NCI-H2171 (cell line): Measurements from ENCODE around the gene FHIT.

Experiments
- DNase-seq: peaks from one replicate; lab custom pipeline; 2025; lab: John Stamatoyannopoulos, UW

The FHIT gene

GRCh38 chr3:61169621-61170251, 81.5 kb downstream of the FHIT start:
- no peak for DNase-seq

DNA sequence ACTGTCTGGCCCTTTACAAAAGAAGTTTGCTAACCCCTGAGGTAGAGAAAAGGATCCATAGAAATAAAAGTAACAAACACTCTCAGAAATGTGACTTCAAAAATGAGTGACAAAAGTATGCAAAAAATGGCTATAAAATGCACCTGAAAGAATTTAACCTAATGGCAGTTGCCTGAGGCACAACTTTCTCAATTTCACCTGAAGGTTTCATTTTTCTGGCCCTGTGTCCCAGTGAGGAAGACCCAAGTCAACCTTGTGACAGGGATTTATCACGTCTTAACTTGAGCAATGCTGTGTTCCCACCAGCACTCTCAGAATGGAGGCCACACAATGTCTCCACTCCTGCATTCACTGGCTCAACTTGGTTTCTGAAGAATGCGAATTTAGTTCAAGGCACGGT, 83.0 kb downstream of the FHIT start:
- no peak for DNase-seq

DNA sequence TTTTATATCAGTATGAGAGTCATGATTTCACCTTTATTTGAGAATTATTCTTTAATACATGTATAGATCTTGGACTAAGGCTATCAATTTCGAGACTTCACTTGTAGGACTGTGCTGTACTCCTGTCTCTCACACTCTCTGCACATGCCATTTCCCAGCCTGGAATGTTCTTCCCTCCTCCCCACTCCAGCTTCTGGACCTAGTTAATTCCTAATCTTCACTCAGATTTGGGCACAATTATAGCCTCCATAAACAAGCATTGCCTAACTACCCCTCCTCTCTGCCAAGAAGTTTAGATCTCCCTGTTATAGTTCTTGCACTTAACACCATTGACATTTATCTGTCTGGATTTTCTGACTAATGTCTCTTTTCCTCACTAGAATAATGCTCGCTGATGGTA, 88.3 kb downstream of the FHIT start:
- DNase-seq: no peak

- DNase-seq: no peak
Measured at GRCh38 chr3:61158667-61159066, 92.6 kb downstream of the FHIT start.

- no peak for DNase-seq
Measured at GRCh38 chr3:61158216-61158615, 93.0 kb downstream of the FHIT start.

GRCh38 chr3:61157414-61157813, 93.8 kb downstream of the FHIT start:
- no peak for DNase-seq

GRCh38 chr3:61155701-61156292, 95.5 kb downstream of the FHIT start:
- no peak for DNase-seq

DNA sequence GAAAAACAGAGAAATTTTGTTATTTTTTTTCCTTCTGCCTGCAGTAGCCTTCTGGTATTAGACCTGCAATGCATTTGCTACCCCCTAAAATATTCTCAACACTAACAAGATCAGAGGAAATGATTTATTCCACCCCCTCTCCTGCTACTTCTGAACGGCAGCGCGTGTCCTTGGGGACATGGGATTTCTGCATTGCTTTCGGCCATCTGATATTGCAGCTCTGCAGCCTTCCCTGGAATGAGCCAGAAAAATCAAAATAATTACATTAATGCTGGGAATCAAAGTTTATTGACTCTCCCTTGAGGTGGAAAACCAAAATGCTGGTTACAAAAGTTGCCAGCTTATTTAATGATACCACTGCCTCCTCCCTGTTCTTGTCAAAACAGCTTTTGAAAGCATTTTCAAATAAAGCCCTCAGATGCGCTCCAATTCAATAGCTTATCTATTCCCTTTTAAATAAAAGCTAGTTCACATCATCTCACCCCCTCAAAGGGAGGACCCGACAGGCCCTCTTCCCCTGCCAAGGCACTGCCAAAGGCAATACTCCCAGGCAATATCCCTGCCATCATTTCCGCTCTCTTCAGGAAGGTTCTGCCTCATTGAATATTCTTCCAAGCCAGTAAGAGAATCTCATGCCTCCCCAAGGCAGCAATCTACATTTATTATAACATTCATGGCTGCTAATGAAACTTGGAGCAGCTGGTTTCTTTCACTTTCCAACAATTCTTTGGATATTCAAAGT, 96.6 kb downstream of the FHIT start:
- no peak for DNase-seq

DNA sequence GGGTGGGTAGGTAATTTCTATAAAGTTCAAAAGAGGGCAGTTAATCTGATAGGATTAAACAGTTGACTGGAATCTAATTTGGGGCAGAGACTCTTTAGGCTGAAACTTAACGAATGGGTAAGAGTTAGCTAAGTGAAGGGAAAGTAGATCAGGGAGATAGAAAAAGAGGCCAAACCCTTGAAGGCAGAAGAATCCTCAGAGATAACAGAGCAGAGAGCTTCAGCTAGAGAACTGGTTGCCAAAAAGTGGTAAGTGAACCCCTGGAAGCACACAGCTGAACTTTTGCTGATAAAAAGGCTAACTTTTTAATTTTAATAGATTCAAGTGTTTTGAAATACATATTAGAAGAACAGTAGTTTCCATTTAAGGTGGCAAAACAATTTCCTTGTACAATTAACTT, 99.2 kb downstream of the FHIT start:
- no peak for DNase-seq

- DNase-seq: no peak
Measured at GRCh38 chr3:61149236-61149635, 102.0 kb downstream of the FHIT start.

- DNase-seq: no peak
Measured at GRCh38 chr3:61146010-61146890, 105.0 kb downstream of the FHIT start.

- DNase-seq: no peak
Measured at GRCh38 chr3:61141697-61142096, 109.6 kb downstream of the FHIT start.

- no peak for DNase-seq
Measured at GRCh38 chr3:61141227-61141626, 110.0 kb downstream of the FHIT start.

DNA sequence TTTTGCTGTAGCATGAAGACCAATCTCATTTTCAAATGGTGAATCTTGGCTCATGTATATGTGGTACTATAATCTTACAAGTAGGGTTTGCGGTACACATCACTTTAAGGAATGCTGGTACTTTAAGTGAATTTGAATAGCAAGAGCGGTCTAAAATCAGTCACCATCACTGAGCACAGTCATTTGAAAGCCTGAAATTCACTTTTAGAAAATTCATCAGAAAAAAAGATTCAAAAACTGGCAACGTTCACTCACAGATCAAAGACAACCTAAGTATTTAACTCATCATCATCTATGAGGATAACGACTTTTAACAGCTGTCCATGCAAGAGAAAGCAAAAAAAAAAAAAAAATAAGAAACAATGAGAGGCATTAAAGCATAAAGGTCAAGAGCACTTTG, 111.6 kb downstream of the FHIT start:
- no peak for DNase-seq

- no peak for DNase-seq
Measured at GRCh38 chr3:61138401-61138800, 112.9 kb downstream of the FHIT start.

- no peak for DNase-seq
Measured at GRCh38 chr3:61136191-61136590, 115.1 kb downstream of the FHIT start.

DNA sequence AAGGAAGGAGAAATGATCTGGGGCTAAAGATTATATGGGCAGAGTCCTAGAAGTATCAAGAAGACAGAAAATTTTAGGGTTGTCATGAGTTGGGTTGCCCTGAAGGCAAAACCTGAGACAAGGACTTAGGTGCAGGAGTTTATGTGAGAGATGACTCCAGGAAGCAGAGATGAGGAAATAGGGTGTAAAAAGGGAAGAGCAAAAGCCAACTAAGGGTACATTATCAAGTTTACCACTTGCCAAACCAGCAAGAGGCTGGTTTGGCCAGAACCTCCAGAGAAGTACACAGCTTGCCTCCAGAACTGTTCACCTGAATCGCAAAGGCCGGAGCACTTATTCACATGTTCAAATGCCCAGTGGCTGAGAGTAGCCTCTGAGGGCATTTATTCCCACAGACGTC, 116.7 kb downstream of the FHIT start:
- DNase-seq: no peak

DNA sequence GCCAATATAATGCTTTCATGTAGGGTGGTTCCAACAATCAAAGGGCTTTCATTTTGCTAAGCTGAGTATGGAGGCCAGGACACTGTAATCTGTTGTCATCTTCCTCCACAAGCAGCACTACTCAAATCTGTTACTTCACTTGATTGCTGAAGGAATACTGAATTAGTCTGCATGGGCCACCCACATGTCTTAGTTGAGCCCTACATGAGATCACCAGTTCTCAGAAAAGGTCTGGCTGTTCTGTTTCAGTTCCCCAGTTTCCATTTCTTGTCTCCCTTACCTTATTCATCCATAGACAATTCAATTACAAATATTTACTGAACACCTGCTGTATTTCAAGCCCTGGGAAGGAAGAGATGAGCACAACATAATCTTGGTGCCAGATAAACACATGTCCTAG, 119.2 kb downstream of the FHIT start:
- no peak for DNase-seq

DNA sequence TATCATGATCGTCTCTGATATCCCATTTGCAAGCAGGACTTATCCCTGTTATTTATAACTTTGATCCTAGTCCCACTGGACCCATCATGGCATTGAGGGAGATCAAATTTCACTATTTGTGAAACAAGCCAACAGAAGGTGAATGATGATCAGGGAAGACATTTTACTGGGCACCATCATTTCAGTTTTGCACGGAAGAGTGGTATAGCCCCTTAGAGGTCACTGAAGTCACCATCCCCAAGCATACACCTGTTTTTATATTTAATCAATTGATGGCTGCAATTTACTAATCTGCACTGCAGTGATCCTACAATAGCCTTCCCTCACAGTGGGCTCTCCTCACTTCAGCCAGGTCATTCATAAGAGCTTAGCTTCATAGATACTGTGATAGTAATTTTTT, 132.4 kb downstream of the FHIT start:
- DNase-seq: no peak

DNA sequence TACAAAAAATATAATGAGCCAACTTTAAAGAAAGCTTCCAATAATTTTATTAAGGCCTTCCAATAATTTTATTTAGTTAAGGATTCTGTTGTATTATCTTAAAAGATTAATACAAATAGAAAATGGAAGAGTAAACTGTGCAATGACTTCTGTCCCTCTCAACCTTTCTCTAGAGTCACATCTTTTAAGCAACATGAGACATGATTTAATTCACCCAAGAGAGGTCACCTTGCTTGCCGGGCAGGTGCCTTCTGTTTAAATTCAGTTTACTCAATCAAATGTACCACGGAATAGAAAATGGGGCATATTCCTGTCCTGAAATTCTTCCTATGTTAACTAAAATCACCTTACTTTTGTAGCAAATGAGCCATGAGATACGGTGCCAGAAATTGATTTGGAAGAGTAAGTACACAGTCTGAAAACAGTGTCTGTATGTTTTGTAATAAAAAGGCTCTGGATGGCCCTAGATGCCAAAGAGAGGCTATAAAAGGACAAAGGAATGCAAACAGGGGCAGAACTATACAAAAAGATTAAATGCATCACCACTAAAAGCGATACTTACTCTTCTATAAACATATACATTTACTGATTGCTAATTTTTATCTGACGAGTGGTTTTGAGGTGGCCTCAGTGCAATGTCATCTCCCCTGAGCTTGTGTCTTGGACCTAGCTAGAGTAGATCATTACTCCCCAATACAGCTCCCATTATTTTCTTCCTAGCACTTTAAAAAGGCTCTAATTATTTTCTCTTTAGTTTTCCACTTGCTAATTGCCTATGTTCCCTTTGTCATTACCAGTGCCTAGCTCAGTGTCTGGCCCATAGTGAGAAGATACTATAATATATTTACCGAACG, 134.0 kb downstream of the FHIT start:
- DNase-seq: no peak

- DNase-seq: peak; percentile 3
Measured at GRCh38 chr3:61114316-61114953, 136.8 kb downstream of the FHIT start.
